Stimulated activated CD8-positive, alpha-beta memory T cell treated with anti-CD3 and anti-CD28 coated beads, Interleukin-7, amount 100 ng/mL, for 4 hours (primary cell): ENCODE results near the gene GMDS.

Source experiments
- DNase-seq, 2 donors: peaks; one replicate each; pipeline ENCODE4 v3.0.0-alpha.2; 2020; ENCODE audit warnings: low read depth in 2 of 2

Gene GMDS

DNA sequence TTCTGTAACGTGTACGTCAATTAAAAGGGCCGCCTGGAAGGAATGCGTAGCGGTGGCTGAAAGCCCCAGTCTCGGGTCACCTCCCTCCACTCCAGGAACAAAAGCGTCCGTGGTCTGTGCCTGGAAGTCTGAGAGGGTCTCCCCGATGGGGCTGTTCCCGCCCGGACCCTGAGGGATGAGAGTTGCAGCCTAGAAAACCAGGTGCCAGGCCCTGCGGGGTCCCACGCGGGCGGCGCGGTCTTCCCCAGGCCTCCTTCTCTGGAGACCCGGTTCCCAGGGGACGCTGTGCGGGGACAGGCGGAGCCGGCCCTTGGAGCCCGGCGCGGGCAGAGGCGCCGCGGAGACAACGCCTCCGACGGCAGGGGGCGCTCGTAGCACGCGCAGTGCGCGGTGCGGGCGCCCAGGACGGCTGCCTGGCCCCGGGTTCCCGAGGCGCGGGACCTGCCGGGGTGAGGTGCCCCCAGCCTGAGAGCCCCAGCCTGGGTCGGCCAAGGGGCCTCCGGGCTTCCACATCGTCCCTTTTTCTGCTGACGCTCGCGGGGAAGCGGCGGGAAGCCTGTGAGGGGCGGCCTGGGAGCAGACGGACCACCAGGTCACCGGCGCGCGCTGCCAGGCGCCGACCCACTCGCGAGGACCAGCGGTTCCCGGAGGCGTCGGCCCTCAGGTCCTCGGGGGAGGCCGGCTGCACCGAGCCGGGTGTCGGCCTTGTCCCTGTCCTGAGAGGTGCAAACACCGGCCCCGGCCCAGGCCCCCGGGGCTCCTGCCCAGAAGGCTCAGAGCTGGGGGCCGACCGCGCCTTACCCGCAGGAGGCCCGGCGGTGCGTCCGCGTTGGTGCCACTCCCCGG is 641.0 kb downstream of the GMDS start:
- peak in 1 of 2 donors; percentile 41 for DNase-seq

DNA sequence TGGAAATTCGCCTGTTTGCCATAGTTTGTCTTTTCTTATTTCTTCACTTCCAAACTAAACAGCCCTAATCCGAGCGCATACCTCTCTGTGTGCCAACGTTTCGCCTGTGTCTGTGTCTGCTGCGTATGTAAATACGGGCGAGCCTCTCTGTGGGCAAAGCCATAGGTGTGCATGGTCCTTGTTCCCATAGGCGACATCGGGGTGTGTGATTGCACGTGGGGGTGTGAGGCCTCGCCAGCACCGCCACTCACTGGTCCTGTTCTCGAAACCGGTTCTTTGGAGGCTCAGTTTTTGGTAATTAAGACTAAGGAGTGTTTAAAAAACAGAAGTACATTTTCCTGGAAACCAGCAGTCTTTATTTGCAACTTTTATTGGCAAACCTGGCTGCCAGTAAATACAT is 641.7 kb downstream of the GMDS start:
- no peak for DNase-seq

DNA sequence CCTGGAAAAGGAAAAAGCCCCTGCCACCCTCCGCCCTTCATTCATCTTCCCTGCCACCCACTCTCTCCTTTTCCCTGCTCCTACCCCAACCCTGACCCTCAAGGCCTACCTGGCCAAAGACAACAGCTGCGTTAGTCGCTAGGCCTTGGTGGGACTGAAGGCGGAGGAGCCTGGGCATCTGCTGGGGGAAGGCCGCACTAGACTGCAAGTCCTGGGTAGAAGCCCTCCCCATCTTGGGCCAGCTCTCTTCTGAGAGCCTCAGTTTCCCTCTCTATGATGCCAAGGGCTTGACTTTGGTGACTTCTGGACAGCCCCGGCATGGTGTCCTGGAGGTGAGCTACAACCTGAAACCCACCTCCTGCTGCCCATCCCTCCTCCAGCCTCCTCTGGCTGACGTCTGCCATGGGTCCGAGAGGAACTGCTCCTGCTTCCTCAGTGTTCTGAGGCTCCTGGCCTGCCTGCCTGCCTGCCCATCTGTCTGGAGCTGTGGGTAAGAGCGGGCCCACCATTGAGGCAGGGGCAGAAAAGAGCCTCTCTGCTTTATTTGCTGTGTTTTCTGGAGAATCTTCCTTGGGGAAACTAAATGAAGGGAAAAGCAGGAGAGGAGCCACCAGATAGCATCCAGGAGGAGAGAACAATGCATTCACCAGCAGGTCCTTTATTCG is 643.2 kb downstream of the GMDS start:
- no peak for DNase-seq

DNA sequence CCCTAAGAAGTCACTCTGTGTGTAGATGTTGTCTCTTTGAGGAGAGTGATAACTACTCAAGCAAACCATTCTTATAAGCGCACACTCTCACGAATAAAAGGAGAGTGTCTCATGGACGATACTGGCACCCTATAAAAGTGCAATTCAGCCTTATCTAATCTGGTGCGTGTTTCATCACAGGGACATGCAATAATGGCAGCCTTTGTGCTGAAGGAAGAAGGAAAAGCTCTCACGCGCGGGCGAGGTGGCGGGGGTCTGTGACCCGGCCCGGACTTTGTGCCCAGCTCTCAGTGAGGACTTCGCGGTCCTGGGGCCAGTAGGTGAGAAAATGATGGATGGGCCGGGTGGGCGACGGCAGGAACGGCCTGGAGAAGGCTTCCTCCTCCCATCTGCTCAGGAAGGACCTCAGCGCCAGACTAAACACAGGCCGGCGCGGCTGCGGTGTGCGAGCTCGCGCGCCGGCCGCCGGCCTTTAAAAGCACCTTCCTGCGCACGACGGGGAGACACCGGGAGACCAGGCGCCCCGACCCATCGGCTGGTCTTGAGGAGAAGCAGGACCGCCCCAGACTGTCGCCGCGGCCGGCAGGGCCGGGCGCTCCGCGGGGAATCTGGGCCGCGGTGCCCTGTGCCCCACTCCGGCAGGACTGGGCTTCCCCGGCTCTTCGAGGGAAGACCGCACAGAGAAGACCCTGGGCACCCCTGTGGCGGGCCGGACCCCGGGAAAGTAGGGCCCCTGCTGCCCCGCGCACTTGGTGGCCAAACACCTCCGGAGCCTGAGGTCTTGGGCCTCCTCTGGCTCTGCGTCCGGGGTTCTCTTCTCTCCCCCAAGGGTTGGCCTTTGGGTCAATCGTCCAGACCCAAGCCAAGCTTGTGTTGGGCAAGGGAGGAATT is 644.0 kb downstream of the GMDS start:
- no peak for DNase-seq

DNA sequence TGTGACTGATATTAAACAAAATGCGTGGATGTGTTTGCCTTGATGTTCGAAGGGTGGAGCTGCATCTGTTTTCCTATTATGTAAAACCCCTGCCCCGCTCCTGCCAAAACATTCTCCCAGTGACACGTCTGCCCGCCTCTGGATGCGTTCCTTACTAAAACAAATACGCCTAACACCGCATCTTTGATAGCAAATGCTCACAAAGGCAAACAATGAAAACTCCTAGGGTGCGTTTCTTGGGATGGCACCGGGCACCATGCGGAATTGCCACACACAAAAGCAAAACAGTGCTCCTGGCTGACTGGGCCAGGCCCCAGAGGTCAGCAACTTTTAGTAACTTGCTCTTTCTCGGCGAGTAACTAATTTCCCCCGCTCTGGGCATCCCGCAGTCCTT is 644.6 kb downstream of the GMDS start:
- no peak for DNase-seq

DNA sequence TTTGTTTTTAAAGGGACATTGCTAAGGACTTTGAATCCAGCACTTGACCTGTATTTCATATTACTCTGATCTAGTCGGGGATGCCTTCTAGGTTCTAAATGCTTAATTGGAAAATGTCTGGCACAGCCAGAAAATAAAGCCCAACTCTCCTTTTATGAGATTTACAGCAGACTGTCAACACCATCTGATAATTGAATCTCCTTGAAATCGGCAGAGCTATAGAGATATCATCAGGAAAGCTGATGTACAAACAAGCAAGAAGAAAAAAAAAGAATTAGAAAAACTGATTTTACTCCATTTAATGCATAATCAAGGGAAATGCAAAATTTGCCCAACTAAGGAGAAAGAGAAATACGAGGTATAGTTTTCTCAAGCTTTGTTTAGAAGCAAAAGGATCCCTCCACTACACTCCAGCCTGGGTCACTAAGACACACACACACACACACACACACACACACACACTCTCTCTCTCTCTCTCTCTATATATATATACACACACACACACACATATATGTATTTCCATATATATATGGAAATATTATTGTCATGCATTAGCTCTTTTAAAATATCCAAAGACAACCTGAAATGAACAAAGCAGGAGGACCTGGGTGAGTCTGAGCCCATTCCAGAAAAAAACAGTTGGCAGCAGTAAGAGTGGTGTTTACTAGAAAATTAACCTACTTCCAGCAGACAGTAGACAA is 645.2 kb downstream of the GMDS start:
- no peak for DNase-seq

DNA sequence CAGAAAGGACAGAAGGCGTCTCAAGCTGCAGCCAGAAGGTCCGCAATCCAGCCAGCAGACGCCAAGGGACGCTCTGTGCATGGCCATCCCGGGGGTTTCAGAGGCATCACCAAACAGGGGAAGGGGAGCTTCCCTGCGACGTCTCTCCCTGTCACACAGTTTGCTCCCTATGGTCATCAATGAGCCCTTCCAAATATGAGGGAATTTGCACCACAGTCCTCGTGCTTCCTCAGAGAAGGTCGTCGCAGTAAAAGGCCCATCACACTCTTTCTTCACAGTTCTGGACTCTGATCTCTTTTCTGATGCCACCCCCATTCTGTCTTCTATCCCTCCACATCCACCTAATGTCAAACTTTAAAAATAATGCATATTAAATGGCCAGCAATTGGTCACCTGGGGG is 645.9 kb downstream of the GMDS start:
- DNase-seq = no peak

DNA sequence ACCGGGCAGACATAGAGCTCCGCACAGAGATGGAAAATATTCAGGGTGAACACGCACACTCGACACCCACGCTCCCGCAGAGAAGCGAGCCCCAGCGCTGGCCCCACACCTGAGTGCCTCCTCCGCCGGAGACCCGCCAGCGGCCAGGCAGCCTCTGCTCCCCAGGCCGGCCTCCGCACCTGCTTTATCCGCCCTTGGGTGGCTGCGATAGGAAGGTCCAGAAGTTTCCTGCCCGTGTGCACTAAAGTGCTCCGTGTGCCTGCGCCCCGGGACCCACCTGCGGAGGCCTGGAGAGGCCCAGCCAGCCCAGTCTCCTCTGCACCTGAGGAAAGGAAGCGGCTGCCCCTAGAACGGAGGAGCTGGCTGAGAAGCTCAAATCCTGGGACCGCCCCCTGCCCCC is 646.5 kb downstream of the GMDS start:
- DNase-seq = no peak

DNA sequence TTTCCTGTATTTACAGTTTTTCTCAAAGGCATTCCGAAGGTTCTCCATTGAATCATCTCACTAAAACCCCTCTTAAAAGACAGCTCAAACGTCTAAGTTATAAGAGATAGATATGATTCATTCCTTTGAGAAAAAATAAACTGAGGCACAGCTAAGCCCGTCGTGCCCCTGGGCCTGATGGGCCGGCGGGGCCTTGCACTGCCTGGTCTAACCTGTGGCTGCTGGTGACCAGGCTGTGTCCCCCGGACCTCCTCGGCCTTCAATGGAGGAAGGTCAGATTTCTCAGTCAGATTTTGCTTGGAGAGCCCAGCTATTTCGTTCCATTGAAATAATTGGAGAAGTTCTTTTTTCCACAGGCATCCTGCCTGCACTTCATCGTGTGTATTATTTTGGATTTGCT is 647.0 kb downstream of the GMDS start:
- DNase-seq = no peak

DNA sequence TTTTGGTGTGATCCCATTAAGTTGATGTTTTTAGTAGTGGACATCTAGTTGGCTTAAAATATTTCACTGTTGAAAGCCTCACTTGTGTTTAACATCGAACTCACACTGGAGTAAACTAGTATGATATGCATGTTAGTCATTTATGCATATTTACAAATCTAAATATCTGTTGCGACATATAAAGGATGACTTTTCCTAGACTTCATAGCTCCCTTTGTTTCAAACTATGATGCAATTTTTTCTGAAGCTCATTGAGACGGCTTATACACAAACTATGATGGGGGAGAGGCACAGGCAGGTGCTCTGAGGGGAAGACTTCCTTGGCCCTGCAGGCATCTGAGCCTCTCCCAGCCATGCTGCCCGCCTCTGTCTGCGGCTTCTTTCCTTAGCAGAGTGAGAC is 647.5 kb downstream of the GMDS start:
- DNase-seq = no peak

DNA sequence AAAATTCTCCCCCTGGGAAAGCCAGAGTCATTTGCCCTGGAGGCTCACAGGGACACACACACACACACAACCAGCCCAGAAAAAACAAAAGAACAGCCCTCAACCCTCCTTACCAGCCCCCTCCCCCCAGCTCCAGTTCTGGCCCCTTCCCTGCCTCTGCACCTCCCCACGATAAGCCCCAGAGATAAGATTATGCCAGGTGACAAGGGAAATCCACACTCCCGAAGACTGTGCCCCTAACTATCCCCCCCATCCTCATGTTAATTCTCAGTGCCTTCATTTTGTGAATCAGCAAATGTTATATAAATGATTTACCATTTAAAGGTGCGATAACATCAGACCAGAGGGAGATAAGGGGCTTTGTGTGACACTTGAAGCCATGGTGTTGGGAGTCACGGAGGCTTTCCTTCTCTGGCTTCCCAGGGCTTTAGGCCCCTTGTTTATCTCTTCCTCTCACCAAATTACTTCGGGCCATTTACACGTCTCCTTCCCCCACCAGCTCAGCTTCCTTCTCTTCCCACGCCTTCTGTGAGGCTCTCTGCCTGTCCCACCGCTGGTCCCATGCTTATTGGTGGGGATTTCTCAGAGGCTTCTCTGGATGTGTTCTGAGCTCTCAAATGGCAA is 648.2 kb downstream of the GMDS start:
- DNase-seq = no peak

DNA sequence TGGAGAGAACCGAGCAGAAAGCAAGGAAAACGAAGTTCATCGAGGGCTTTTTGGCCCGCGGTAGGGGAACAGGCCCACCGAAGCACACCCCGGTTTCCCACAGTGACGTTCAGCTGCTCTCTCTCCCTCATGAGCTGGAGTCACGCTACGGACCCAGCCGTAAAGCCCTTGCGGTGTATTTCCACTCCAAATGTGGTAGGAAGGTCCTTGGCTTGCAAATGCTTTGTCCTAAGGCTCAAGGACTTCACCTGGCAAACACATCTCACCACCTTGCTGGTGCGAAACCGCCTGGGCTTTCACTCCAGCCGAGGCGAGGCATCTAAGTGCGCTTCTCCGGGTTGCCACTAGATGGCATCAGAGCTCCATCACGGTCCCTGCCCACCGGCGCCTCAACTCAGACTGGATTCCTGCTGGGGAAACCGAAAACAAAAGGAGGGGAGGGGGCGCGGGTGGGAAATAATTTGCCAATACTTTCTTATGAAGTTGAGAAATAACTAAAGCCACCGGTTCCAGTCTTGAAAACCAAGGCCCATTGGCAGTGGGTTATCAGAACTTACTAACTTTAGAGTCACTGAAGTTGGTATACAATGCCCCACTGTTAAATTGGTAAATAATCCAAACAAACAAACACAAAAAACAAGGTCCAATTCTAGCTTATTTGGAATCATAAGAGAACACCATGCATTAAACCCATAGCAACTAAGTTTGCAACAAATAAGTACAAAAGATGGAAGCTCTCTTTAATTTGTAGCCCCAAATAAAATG is 649.1 kb downstream of the GMDS start:
- DNase-seq = peak; percentile 30 to 45

DNA sequence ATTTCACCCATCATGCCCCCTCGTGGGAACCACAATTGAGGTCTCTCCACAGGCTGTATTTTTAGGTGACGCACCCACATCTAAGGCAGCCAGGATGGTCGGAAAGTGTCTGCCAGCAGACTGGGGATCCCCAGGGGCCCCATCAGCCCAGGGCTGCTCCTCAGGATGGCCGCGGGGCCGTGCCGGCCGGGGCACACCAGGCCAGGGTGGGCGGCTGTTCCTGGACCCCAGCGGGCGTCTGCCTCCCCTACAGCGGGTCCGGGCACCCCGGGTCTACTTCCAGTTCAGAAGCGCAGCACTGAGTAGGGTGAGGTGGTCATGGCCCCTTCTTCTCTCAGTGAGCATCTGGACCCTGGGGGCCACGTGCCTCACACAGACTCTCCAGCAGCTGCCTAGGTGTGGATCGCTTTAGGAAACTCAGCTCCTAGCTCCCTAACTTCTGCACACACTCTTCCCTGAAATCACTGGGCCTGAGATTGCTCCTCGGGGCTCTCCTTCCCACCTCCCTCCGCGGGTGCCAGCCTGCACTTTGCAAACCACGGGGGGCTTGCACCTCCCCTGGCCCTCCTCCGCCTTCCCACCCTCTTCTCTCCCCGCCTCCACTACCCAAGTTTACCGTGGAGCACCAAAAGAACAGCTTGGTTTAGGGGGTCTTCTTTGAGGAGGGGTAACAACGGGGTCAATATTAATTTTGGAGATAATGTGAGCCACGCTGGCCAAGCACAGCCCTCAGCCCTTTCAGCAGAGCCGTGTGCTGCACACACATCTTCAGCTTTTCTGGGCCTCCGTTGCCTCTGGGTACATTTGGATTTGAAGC is 649.9 kb downstream of the GMDS start:
- no peak for DNase-seq

DNA sequence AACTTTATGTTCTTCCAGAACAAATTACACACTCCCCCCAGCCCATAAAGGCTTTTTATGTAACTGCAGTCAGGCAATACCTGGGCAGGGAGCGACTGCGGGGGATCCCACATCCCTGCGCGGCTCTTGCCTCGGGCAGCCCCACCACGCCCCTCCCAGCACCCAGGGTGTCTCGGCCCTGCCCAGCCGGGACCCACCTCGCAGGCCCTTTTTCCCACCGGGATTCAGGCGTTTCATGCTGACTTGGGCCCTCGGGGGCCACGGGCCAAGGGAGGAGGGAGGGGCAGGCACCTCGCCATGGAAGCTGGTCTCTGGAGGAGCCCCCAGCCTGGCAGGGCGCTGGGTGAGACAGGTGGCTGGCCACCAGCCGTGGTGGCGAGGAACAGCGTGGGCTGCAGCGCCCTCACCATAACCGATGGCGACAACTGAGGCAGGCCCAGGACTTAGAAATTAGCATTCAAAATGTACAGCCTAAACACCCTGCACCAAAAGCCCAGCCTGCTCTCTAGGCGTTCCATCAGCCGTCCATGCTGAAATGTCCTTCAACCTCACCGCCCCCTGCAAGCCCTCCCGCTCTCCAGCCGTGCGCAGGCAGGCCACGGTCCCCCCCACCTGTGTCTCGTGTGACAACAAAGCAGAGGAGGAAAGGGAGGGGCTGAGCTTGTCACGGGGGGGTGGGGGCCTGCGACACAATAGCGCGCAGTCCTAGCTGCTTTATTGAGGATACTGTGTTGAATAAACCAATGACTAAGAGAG is 650.8 kb downstream of the GMDS start:
- no peak for DNase-seq

DNA sequence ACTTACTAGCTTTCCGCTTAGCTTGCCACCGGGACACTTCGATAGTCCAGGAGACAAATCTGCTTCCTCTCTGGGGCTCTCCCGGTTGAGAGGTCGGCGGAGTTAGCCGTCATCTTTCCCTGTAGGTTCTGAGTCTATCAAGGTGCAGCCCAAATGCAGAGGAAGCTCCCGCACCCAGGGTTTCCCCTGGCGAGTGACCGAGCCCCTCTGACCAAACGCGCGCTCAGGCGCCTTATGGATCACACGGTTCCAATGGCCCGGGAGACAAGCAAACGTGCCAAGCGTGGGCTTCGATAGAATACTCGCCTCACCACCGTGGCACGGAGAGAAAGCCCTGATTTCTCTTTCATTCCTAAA is 651.5 kb downstream of the GMDS start:
- DNase-seq = no peak

DNA sequence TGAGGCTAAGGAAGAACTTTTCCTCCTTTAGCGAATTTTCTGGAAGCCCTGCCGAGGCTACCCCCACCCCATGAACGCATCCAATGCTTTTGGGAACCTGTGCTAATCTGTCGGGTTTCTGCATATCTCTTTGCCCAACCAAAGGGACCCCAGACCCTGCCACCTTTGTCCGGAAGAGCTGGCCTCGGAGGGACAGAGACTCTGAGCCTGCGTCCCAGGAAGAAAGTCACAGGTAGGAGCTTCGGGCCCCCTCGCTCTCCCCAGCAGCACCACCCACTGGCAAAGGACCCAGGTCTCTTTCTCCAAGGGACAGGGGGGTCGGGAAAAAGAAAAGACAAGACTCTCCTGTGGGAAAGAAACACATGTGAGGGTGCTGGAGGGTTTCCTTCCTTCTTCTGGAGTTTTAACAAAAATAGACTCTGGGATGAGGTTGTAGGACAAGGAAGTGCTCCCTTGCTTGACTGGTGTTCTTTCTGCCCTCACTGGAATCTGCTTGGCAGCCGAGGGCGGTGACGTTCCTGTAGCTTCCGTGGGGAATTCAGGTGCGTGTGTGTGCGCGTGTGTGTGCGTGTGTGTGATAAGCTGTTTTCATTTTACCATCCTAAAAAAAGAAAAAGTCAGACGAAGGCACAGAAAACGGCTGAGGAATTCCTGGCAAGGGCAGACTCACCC is 652.0 kb downstream of the GMDS start:
- no peak for DNase-seq

DNA sequence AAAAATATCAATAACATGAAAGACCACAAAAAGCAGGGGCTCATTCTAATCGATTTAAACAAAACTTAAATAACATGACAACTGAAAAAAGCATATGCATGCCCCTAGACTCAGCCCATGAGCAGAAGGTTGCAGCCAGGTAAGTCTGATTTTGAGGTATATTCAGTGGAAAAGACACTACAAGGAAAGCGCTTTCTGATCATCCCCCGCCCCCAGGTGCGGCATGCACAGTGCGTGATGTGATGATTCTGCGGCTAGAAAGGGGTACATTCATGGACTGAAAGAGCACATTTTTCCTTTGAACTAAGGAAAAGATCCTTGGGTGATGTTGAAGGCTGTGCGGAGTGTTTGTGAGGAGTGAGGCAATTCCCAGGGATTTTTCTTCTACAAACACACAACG is 652.6 kb downstream of the GMDS start:
- DNase-seq = no peak

DNA sequence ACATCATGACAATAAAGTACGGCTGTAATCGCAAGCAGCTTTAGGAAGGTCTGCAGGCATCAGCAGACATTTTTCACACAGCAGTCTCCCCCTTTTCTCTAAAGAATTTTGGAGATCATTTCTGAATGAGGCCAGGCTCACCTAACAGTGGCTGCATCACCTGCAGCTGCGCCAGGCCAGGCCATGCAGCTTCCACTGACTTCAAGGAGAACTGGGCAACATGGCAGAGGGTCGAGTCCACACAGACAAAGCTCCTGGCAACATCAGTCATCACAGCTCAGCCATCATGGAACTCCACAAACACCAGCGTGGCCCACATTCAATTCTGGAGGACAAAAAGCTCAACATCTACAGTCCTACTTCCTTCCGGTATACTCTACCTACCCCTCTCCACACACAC is 653.5 kb downstream of the GMDS start:
- DNase-seq = no peak

DNA sequence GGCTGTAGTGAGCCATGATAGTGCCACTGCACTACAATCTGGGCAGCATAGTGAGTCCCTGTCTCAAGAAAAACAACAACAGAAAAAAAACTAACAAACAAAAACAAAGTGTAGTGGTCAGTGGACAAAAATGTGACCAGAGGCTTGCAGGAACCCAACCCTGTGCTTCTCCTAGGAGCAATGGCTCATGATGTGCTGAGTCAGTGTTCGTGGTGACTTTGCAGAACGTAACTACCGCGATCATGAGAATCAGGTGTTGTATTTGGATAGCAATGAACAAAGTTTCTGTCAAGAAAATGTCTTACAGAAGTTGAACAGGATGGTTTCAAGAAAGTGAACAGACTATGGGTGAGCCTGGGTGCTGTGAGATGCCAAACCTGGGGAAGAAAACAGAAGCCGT is 654.2 kb downstream of the GMDS start:
- no peak for DNase-seq
